ENCODE measurements around the gene RBMS1.
"Not testable (repeated sequence)": the region's sequence is repeated elsewhere in the genome, so short reads cannot be mapped to it uniquely, and the experiment has no call there.

The RBMS1 gene

GRCh38 chr2:160380000-160380570, 113.5 kb downstream of the RBMS1 start:
- no peak for DNase-seq (ENCODE audit: low spot score)

- DNase-seq (ENCODE audit: low spot score), result no peak
These were observed 114.2 kb downstream of the RBMS1 start for GRCh38 chr2:160379399-160379798.

- DNase-seq (ENCODE audit: low spot score), result no peak
These were observed 116.2 kb downstream of the RBMS1 start for GRCh38 chr2:160377204-160377995.

GRCh38 chr2:160376576-160376975, 117.0 kb downstream of the RBMS1 start:
- DNase-seq (ENCODE audit: low spot score), result no peak

DNA sequence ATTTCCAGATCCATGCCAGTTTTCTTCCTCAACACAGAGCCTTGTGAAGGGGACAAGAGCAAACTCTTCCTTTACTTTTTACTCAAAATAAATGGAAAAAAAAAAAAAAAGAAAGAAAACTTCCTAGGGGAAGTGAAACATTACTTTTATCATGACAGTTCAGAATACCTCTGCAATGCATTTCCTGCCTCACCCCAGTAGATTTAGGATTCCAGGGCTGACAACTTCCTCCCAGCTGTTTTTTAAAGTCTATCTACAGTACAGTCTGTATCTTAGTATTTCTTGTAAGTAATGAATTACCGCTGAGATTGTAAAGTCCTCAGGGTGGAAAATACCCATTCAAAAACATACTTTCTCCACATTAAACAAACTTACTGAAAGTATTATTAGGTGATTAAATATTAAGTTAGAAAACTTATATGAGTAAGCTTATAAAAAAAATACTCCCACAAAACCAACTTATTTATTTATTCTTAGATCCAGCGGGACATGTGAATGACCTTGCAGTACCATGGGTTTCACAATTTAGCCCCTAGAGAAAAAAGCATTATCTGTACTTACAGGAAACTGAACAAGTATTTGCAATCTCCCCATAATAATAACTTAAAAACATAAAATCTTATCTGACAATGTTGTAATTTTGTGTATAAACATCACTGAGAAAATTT, 117.7 kb downstream of the RBMS1 start:
- DNase-seq (ENCODE audit: low spot score), result no peak

- DNase-seq (ENCODE audit: low spot score), result no peak
These were observed 118.6 kb downstream of the RBMS1 start for GRCh38 chr2:160375037-160375436.

GRCh38 chr2:160373666-160374065, 119.9 kb downstream of the RBMS1 start:
- DNase-seq (ENCODE audit: low spot score), result no peak

DNA sequence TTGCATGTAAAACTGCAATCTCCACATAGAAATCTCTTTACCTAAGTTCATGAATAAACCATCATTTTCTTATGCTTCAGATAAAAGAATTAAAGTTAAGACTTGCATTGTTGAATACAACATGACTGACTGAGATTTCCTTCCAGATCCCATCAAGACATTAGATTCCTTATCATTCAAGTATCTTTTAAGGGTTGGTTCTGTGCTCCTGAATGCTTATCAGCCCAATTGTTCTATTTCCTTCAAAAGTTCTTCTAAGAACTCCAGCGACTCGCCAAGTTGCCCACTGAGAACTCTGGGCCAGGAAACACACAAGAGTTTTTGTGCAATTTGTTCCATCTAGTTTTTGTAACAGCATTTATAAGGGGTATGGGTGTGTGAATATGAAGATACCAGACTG, 120.3 kb downstream of the RBMS1 start:
- DNase-seq (ENCODE audit: low spot score), result no peak

- DNase-seq (ENCODE audit: low spot score), result no peak
These were observed 121.0 kb downstream of the RBMS1 start for GRCh38 chr2:160372585-160372984.

DNA sequence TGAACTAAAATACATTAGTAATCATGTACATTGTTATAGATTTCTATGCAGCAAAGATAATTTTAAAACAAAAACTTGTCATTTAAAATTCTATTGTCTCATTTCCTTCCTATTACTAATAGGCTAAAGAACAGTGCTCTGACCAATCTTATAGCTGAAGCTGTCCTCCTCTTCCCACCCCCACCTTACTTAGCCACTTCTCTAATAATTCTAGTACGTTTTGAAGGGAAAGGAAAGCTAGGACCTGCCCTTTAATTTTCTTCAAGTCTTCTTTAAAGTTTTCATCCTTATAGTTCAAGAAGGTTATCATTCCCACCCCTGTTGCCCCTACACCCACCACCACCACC, 121.6 kb downstream of the RBMS1 start:
- DNase-seq (ENCODE audit: low spot score), result no peak

DNA sequence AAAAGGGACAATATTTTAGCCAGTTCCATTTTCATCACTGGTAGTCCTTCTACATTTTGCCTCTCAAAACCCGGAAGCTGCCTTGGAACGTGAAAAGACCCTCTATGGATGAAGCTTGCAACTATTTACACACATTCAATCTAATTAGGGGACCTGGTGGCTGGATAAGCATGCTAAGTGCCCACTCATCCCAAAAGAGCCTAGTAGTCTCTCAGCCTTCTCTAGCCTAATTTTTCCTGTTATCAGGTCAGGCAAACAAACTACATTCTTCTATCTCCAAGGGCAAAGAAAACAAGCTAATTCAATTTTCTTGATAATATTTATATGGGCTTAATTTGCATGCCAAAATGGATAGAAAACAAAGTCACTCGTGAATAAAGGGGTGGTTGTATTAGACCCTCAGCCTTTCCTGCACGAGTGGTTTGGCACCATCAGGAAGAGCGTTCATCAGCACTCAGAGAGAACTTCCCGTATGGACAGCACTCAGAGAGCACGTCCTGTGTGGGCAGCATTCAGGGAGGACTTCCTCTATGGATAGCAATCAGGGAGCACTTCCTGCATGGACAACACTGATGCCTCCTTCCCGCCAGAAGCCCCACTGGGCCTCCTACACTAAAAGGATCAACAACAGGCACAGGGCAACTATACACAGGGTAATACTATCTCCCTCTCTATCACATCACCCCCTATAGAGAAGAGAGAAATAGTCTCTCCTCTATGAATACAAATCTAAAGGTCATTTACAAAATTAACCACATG, 122.2 kb downstream of the RBMS1 start:
- no peak for DNase-seq (ENCODE audit: low spot score)

- DNase-seq (ENCODE audit: low spot score), result no peak
These were observed 124.3 kb downstream of the RBMS1 start for GRCh38 chr2:160368988-160369930.

- DNase-seq (ENCODE audit: low spot score), result no peak
These were observed 125.7 kb downstream of the RBMS1 start for GRCh38 chr2:160367887-160368286.

- not testable (repeated sequence) for DNase-seq (ENCODE audit: low spot score)
These were observed 126.5 kb downstream of the RBMS1 start for GRCh38 chr2:160367139-160367538.

- DNase-seq (ENCODE audit: low spot score), result no peak
These were observed 127.1 kb downstream of the RBMS1 start for GRCh38 chr2:160366474-160366873.

GRCh38 chr2:160365716-160366367, 127.8 kb downstream of the RBMS1 start:
- DNase-seq (ENCODE audit: low spot score), result no peak

DNA sequence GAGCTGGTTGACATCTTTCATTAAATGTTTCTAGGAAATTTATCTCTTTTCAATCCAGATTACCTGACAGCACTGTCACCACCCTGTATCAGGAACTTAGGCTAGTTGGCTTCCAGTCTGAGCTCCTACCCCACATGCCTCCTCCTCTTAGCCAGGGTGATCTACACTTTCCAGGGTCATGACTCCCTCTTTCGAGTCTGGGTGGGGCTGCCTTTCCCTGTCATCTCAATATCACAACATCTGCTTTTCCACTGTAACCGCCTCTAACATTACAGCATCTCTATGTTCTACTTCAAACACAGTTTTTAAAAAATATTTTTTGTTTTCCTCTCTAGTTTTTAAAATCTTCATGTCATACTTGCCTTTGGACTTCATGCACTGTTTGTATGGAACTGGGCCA, 129.2 kb downstream of the RBMS1 start:
- no peak for DNase-seq (ENCODE audit: low spot score)

DNA sequence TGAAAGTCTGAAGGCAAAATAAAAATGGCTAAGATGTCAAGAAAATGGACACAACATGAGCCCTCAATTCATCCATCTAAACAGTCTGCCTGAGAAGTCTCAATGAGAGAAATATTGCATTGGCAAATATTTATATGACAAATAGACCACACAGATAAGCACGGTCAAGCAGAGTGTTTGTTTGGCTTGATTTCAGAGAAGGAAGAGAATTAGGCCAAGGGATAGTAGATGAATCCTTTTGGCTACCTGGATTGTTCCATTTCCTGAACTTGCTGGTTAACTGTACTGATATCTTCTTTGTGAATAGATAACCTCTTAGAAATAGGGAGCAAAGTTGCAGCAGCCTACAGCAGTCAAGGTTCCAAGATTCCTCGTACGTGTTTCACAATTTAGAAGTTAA, 129.6 kb downstream of the RBMS1 start:
- DNase-seq (ENCODE audit: low spot score), result no peak

- DNase-seq (ENCODE audit: low spot score), result no peak
These were observed 130.6 kb downstream of the RBMS1 start for GRCh38 chr2:160363055-160363454.

GRCh38 chr2:160362541-160362940, 131.1 kb downstream of the RBMS1 start:
- no peak for DNase-seq (ENCODE audit: low spot score)

DNA sequence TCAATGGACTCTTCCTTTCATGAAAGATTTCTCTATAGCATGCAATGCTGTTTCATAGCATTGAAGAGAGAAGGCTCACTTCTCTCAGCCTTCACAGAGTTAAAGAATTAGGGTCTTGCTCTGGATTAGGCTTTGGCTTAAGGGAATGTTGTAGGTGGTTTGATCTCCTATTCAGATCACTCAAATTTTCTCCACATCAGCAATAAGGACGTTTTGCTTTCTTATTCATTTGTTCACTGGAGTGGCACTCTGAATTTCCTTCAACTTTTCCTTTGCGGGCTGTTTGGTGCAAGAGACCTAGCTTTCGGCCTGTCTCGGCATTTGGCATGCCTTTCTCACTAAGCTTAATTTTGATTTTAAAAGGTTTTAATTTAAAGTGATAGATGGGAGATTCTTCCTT, 131.6 kb downstream of the RBMS1 start:
- no peak for DNase-seq (ENCODE audit: low spot score)
